ENCODE results near the gene RAPGEF1. TPM values are rescaled to one million over a fixed set of nuclear protein-coding genes. Genes with fewer than 3 reads are reported as not detected.

RAPGEF1 gene
- total and polyA plus RNA-seq, 10 donors, result 16.9 to 137 (median 104) TPM

DNA sequence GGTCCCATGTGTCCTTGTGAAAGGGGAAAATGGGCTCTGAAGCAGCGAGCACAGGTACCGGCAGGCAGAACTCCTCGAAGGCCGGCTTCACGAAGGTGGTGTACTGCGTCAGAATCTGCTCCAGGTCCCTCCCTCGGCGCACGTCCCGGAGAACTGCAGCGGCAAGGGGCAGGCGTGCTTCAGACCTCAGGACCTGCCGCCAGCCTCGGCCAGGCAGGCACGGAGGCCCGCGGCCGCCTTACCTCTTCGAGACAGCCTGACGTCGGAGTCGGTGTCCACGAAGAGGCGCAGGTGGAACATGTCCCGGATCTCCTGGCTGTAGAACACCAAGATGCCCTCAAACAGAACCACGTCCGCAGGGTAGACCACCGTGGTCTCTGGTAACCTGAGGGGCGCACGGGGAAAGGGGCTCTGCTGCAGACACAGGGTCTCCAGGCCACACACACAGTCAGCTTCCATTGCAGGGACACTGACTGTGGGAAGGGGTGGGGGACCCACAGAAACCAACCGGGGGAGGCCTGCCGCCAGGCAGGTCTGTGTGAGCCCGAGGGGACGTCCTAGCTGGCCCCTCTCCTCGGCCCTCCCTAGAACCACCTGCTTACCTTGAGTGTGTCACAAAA lies 210.9 kb downstream of the RAPGEF1 start:
- 94 to 97% (median 97%) methylated on average over 32 to 35 of the region's 35 CpGs for WGBS, 5 donors
- H3K36me3 ChIP-seq, result peaks cover 0 to 61% (median 55%) of the 10 kb centered on the region in 6 donors
- intact Hi-C loops (cut with DNase I; ENCODE audit: low total_unique reads), result no loop called here
- no peak overlapping the region for H3K4me3 ChIP-seq
- no peaks in the 10 kb centered on the region for H3K9me3 ChIP-seq
- TF ChIP-seq, protein P1, sequence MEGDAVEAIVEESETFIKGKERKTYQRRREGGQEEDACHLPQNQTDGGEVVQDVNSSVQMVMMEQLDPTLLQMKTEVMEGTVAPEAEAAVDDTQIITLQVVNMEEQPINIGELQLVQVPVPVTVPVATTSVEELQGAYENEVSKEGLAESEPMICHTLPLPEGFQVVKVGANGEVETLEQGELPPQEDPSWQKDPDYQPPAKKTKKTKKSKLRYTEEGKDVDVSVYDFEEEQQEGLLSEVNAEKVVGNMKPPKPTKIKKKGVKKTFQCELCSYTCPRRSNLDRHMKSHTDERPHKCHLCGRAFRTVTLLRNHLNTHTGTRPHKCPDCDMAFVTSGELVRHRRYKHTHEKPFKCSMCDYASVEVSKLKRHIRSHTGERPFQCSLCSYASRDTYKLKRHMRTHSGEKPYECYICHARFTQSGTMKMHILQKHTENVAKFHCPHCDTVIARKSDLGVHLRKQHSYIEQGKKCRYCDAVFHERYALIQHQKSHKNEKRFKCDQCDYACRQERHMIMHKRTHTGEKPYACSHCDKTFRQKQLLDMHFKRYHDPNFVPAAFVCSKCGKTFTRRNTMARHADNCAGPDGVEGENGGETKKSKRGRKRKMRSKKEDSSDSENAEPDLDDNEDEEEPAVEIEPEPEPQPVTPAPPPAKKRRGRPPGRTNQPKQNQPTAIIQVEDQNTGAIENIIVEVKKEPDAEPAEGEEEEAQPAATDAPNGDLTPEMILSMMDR (IDR thresholded peaks at IDR 0.05 in 8 of 11, conservative IDR thresholded peaks at IDR 0.05 in 3 of 11), result no peak
- TF ChIP-seq POLR2AphosphoS5 (IDR thresholded peaks at IDR 0.05) (no peak), POLR2A (IDR thresholded peaks at IDR 0.05) (no peak)
- DNase-seq, result no peak
- no peaks in the 10 kb centered on the region for H3K27me3 ChIP-seq (replicated peaks in 1 of 7)
- H3K4me1 ChIP-seq, result peaks cover 10 to 34% (median 22%) of the 10 kb centered on the region in 6 donors
- no peak overlapping the region for H3K27ac ChIP-seq

DNA sequence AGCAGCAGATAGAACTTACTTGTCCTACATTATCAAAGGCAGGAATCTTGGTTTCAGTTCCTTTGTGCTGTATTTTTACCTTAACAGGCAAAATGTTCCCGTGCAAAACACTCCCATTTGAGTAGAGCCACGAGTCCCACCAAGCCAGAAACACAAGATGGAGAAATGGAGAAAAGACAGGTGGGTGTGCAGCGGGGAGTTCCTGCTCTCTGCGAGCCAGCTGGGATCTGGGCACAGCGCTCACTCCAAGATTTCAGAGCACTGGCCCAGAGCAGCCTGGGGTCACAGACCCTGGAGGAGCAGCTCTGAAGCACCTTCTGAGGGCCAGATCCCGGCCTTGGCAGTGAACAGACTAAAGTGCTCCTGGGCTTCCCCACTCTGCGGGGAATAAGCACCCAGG lies 211.7 kb downstream of the RAPGEF1 start:
- intact Hi-C loops (cut with DNase I; ENCODE audit: low total_unique reads), result no loop called here
- Histone ChIP-seq H3K27me3 (replicated peaks in 1 of 7) (no peaks in the 10 kb centered on the region), H3K4me3 (no peak overlapping the region), H3K9me3 (no peaks in the 10 kb centered on the region), H3K4me1 (peaks cover 10 to 32% (median 22%) of the 10 kb centered on the region in 6 donors), H3K27ac (no peak overlapping the region), H3K36me3 (peaks cover 0 to 69% (median 63%) of the 10 kb centered on the region in 6 donors)
- DNase-seq, result no peak
- TF ChIP-seq POLR2A (IDR thresholded peaks at IDR 0.05) (no peak), POLR2AphosphoS5 (IDR thresholded peaks at IDR 0.05) (no peak)
- TF ChIP-seq, protein P1 (IDR thresholded peaks at IDR 0.05 in 8 of 11, conservative IDR thresholded peaks at IDR 0.05 in 3 of 11), result no peak
- WGBS, 5 donors, result 86 to 93% (median 92%) methylated on average over 7 of the region's 7 CpGs

Small RNAs within 50 kb of the gene (small RNA-seq; reads per million reads assigned to genes)
- gene EIF4A1P3, result 0 reads per million in 4 donors
- 0 reads per million in 4 donors for gene RF00272
- gene RN7SL328P, result 0 reads per million in 4 donors

Other genes with a start within 250 kb of the RAPGEF1 start
- 10 to 100 TPM; 24.5 to 45.8 (median 30.0) TPM for gene POMT1, start 237.2 kb downstream of the RAPGEF1 start, total RNA-seq
- gene POMT1, start 237.2 kb downstream of the RAPGEF1 start, polyA plus RNA-seq, result 10 to 100 TPM; 20.4 to 66.5 (median 47.5) TPM
- 10 to 100 TPM; 20.3 to 32.9 (median 25.0) TPM for gene UCK1, start 208.8 kb downstream of the RAPGEF1 start, total RNA-seq
- gene UCK1, start 208.8 kb downstream of the RAPGEF1 start, polyA plus RNA-seq, result 10 to 100 TPM; 21.1 to 24.2 (median 21.5) TPM
- gene PRRT1B, start 194.6 kb downstream of the RAPGEF1 start, total RNA-seq, result not detected
- gene PRRT1B, start 194.6 kb downstream of the RAPGEF1 start, polyA plus RNA-seq, result not detected

All from spleen (tissue), 11 donors.